GM12872 (cell line): ENCODE data around the gene GALE.

ENCODE experiments used
- TF ChIP-seq, protein P1 (sequence below): IDR thresholded peaks from 3 replicates; pipeline ENCODE4 v1.5.1; 2011; ENCODE audit warnings: low read depth, mild to moderate bottlenecking, low read length, moderate library complexity; ENCODE audit not compliant: insufficient read depth

Gene GALE

DNA sequence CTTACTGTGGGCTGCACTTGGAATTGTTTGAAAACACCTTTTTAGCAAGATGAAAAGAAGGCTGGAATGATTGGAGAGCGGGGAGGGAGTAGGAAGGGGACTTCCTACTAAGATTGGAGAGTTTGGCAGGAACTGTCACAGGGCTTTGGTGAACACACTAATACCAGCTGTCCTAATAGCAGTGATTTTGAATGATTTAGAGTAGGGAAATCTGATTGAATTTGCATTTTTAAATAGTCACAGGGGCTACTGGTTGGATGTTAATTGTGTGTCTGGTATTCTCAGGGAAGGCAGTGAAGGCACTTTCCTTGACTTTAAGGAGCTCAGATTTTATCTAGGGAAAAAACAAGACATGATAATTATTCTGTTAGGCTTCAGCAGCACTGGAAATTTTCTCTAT lies 27.2 kb upstream of the GALE start:
- TF ChIP-seq, protein P1, sequence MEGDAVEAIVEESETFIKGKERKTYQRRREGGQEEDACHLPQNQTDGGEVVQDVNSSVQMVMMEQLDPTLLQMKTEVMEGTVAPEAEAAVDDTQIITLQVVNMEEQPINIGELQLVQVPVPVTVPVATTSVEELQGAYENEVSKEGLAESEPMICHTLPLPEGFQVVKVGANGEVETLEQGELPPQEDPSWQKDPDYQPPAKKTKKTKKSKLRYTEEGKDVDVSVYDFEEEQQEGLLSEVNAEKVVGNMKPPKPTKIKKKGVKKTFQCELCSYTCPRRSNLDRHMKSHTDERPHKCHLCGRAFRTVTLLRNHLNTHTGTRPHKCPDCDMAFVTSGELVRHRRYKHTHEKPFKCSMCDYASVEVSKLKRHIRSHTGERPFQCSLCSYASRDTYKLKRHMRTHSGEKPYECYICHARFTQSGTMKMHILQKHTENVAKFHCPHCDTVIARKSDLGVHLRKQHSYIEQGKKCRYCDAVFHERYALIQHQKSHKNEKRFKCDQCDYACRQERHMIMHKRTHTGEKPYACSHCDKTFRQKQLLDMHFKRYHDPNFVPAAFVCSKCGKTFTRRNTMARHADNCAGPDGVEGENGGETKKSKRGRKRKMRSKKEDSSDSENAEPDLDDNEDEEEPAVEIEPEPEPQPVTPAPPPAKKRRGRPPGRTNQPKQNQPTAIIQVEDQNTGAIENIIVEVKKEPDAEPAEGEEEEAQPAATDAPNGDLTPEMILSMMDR = no peak

DNA sequence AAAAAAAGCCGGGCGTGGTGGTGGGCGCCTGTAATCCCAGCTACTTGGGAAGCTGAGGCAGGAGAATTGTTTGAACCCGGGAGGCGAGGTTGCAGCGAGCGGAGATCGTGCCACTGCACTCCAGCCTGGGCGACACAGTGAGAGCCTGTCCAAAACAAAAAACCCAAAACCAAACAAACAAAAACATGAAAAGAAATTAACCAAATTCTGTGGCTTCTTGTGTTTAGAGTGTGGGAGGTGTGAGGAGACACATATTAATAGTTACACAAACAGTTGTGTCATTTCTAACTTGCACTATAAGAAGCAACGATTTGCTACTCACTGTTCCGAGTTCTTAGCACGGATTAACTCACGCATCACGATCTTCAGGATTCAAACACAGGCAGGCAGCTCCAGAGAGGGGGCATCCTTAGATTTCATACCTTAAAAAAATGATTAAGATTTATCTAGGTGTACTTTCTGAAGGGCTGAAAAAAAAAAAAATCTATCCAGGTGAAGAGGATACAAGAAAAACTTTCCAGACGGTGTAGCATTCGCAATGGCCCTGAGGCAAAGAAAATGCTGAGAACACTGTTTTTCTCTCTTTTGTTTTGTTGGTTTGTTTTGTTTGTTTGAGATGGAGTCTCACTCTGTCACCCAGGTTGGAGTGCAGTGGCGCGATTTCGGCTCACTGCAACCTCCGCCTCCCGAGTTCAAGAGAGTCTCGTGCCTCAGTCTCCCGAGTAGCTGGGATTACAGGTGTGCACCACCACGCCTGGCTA lies 25.4 kb upstream of the GALE start:
- TF ChIP-seq, protein P1 = no peak

DNA sequence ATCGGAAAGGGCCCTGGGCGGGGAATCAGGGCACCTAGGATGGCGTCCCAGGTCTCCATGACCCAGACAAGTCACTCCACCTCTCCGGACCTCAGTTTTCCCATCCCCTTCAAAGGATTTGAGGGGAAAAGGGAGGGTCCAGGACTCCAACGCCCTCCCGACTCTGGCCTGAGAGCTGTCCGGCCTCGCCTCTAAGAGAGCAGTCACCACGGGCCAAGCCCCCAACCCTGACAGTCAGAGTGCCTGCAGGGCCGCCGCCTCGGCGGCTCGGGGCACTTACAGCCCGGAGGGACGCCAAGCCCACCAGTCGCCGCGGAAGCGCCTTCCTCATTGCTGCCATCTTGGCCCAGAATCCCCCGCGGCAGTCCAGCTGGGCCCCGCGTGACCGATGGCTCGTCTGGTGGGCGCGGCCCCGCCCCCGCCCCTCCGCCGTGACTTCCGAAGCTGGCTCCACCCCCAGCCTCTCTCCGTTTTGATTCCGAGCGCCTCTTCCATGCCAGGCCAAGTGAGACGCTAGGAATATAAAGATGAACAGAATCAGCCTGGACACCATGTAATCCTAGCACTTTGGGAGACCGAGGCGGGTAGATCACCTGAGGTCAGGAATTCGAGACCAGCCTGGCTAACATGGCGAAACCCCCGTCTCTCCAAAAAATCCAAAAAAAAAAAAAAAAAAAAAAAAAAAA lies 24.7 kb upstream of the GALE start, which contains the start of gene HMGCL:
Gene HMGCL (minus strand): TSS at position 354 of the 686 bp plus-strand sequence. CDS start 14 bp downstream, at position 340.
- TF ChIP-seq, protein P1 = no peak

DNA sequence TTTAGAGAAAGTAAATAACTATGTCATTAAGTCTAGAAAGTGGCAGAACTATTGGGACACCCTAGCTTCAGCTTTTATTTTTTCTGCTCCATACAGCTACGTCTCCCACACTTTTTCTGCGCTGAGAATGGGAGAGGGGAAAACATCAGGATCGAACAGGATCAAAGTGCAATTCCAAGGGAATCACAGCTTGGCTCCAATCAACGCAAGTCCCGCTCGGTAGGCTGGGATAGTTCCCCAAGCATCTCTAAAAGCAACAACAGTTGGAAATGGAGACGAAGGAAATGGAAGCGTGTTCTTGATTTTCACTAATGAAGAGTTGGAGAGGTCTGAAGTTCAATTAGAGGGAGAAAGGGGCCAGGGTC lies 24.1 kb upstream of the GALE start:
- TF ChIP-seq, protein P1 = no peak

DNA sequence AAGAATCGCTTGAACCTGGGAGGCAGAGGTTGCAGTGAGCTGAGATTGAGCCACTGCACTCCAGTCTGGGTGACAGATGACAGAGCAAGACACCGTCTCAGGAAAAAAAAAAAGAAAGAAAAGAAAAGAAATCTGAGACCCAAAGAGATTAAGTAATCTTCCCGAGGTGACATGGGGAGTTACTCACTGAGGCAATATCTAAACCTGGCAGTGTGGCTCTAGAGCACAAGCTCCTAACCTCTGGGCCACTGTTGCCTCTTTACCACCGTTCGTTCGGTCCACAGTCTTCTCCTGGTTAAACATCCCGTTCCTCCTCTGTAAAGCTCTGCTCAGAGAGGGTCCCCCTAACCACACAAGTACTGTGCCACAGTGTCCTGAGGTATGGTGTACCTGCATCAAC lies 23.2 kb upstream of the GALE start:
- TF ChIP-seq, protein P1 = no peak

DNA sequence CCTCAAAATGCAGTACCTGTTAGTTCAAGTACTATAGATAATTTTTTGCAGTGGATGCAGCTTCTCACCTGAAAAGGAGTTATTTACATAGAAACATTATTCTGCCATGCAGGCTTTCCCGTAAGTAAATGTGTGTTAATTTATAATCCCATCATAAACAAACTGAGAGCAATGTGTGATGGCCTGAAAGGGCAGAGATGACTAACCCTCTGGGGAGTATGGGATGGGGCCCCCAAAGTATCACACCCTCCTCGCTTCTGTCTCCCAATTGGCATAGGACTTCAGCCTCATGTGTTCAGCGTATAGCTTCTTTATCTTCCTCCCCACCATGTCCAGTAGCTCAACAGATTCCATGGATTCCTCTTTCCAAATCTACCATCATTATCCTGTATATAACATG lies 17.1 kb upstream of the GALE start:
- TF ChIP-seq, protein P1 = no peak

DNA sequence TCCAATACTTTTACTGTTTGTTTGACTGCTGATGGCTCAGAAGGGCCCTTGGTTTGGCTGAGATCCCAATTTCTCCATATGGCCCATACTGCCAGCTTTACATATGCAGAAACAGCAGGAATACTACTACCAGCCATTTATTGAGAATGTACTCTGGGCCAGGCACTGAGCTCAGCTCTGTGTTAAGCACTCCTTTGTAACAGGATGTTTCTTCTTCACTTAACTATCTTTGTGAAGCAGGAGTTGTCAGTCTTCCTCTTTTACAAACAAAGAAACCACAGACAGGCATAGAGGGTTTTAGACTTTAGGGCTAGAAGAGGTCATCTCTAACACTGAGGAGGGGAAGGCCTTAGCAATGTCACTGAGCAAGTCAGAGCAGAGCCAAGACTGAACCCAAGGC lies 16.4 kb upstream of the GALE start:
- TF ChIP-seq, protein P1 = no peak
